ENCODE measurements around the gene CIC.

CIC gene

DNA sequence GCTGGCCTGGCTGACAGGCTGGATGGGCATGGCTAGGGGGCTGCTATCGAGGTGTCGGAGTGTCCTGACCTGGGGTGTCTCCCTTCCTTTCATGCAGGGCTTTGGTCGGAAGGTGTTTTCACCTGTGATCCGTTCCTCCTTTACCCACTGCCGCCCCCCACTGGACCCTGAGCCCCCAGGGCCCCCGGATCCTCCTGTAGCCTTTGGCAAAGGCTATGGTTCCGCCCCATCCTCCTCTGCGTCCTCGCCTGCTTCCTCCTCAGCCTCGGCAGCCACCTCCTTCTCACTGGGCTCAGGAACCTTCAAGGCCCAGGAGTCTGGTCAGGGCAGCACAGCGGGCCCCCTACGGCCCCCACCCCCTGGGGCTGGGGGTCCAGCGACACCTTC lies 21.1 kb downstream of the CIC start:
- DNase-seq: no peak

DNA sequence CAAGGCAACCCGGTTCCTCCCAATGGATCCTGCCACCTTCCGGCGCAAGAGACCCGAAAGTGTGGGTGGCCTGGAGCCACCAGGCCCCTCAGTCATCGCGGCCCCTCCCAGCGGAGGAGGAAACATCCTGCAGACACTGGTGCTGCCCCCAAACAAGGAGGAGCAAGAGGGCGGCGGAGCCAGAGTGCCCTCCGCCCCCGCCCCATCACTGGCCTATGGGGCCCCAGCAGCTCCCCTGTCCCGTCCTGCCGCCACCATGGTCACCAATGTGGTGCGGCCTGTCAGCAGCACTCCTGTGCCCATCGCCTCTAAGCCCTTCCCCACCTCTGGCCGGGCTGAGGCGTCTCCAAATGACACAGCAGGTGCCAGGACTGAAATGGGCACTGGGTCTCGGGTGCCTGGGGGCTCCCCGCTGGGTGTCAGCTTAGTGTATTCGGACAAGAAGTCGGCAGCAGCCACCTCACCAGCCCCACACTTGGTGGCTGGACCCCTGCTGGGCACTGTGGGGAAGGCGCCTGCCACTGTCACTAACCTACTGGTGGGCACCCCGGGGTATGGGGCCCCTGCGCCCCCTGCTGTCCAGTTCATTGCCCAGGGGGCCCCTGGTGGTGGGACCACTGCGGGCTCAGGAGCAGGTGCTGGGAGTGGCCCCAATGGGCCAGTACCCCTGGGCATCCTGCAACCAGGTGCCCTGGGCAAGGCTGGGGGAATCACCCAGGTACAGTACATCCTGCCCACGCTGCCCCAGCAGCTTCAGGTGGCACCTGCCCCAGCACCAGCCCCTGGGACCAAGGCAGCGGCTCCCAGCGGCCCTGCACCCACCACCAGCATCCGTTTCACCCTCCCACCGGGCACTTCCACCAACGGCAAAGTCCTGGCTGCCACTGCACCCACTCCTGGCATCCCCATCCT lies 21.7 kb downstream of the CIC start:
- peak; percentile 39 for DNase-seq

DNA sequence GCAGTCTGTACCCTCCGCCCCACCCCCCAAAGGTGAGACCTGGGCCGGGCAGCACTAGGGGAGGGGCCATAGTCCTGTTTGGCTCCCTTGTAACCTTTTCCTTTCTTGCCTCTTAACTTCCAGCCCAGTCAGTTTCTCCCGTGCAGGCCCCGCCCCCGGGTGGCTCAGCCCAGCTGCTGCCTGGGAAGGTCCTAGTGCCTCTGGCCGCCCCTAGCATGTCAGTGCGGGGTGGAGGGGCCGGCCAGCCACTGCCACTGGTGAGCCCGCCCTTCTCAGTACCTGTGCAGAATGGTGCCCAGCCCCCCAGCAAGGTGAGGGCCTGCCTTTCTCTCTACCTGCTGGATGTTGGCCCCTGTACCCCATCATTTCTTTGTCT lies 22.4 kb downstream of the CIC start:
- DNase-seq: no peak

DNA sequence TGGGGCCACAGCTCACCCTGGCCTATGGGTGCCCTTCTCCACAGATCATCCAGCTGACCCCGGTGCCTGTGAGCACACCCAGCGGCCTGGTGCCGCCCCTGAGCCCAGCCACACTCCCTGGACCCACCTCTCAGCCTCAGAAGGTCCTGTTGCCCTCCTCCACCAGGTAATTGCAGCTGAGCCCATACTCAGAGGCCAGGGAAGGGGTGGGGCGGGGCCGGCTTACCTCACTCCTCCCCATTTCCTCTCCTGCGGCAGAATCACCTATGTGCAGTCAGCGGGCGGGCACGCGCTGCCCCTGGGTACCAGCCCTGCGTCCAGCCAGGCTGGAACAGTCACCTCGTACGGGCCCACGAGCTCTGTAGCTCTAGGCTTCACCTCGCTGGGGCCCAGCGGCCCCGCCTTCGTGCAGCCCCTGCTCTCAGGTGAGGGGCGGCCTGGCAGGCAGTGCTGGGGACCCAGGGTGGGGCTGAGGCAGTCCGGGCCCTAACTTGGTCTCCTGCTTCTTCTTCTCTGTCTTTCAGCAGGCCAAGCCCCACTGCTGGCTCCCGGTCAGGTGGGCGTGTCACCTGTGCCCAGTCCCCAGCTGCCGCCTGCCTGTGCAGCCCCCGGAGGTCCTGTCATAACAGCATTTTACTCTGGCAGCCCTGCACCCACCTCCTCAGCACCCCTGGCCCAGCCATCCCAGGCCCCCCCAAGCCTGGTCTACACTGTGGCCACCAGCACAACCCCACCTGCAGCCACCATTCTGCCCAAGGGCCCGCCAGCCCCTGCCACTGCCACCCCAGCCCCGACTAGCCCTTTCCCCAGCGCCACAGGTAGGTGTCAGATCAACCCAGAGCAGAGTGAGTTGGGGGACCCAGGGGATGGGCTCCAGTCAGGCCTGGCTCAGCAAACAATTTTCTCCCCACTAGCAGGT lies 23.2 kb downstream of the CIC start:
- DNase-seq: no peak

DNA sequence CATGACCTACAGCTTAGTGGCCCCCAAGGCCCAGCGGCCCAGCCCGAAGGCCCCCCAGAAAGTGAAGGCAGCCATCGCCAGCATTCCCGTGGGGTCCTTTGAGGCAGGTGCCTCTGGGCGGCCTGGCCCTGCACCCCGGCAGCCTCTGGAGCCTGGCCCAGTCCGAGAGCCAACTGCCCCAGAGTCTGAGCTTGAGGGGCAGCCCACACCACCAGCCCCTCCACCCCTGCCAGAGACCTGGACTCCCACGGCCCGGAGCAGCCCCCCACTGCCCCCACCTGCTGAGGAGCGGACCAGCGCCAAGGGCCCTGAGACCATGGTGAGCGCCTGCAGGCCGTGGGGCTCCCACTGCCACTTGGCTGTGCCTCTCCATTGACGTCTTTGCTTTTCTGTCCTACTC lies 23.9 kb downstream of the CIC start:
- DNase-seq: no peak

DNA sequence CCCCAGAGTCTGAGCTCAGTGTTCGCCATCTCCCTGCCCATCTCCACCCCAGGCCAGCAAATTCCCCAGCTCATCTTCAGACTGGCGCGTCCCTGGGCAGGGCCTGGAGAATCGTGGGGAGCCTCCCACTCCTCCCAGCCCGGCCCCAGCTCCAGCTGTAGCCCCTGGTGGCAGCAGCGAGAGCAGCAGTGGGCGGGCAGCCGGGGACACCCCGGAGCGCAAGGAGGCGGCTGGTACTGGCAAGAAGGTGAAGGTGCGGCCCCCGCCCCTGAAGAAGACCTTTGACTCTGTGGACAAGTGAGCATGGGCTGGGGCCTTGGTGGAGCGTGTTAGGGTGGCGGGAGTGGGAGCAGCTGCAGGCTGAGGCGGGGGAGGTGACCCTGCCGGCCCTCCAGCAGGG lies 24.5 kb downstream of the CIC start:
- no peak for DNase-seq

DNA sequence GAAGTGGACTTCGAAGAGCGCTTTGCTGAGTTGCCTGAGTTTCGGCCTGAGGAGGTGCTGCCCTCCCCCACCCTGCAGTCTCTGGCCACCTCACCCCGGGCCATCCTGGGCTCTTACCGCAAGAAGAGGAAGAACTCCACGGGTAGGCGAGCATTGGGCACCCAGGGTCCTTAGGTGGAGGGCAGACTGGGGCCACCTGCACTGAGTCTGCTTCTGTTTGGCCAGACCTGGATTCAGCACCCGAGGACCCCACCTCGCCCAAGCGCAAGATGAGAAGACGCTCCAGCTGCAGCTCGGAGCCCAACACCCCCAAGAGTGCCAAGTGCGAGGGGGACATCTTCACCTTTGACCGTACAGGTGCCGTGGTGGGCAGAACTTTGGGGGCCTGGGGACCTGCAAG lies 24.9 kb downstream of the CIC start:
- DNase-seq: no peak

DNA sequence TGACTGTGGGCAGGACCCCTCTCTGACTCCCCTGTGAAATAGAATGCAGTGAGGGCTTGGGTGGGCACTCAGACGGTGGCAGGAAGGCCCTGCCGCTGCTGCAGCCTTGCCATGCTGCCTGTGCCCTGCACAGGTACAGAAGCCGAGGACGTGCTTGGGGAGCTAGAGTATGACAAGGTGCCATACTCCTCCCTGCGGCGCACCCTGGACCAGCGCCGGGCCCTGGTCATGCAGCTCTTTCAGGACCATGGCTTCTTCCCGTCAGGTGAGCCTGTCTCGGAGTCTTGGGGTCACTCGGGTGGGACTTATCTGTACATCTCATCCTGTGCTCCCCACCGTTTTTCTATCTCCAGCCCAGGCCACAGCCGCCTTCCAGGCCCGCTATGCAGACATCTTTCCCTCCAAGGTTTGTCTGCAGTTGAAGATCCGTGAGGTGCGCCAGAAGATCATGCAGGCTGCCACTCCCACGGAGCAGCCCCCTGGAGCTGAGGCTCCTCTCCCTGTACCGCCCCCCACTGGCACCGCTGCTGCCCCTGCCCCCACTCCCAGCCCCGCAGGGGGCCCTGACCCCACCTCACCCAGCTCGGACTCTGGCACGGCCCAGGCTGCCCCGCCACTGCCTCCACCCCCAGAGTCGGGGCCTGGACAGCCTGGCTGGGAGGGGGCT lies 25.6 kb downstream of the CIC start:
- DNase-seq: no peak

DNA sequence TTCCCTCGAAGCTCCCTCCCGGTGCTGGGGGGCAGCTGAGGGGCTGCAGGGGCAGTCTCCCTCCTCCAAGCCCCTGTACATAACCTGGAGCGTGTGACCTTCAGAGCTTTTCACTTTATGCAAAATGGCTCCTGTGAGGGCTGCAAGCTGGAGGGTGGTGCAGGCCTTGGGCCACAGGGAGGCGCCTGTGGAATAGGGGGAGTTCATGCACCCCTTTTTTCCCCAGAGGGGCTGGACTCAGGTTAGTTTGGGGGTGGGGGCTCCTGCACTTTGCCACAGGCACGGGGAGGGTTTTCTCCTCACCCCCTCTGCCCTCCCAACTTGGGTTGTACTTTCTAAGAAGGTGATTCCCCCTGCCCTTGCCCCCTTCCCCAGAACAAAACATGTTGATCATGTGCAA lies 26.3 kb downstream of the CIC start:
- no peak for DNase-seq

DNA sequence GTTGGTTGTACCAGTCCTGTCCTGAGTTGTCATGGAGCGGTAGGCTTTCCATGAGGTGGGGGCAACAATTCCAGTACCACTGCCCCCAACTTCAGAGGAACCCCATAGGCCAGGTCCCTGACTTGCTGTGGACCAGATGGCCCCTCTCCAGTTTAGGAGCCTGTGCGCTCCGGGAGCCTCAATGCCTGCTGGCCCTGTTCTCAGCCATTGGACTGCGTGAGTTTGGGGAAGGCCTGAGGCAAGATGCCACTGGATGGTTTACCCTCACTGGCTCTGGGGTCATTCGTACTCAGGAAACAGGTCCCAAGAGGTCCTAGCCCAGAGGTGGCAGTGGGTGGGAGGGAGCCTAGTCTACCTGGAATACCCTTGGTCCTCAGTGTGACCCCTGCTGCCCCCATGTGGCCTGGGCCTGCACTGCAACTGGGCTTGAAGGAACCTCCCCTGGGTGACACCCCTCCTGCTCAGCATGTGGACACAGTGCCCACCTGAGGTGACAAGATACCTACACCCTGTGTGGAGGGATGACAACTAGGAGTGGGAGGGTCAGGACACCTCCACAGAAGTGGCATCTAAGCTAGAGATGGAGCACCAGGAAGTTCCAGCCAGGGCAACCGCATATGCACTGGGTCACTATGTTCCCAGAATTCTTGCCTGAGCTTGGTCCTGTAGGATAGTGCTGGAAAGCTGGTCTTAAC lies 26.9 kb downstream of the CIC start:
- DNase-seq: peak; percentile 66

DNA sequence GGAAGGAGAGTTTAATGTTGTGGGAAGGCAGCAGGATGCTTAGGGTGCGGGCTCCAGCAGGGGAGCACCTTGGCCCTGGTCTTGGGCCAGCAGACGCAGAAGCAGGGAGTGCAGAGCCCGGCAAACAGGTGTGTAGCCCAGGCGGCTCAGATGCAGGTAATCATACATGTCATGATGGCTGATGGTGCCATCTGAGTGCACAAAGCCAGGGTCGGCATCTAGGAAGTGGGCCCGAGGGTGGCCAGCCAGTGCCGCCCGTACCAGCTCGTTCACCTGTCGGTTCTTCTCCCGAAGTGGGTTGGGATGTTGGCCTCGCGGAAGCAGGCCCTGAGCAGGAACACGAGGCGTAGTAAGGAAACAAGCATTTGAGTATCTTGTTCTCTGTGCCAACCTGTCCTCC lies 28.0 kb downstream of the CIC start:
- DNase-seq: no peak

DNA sequence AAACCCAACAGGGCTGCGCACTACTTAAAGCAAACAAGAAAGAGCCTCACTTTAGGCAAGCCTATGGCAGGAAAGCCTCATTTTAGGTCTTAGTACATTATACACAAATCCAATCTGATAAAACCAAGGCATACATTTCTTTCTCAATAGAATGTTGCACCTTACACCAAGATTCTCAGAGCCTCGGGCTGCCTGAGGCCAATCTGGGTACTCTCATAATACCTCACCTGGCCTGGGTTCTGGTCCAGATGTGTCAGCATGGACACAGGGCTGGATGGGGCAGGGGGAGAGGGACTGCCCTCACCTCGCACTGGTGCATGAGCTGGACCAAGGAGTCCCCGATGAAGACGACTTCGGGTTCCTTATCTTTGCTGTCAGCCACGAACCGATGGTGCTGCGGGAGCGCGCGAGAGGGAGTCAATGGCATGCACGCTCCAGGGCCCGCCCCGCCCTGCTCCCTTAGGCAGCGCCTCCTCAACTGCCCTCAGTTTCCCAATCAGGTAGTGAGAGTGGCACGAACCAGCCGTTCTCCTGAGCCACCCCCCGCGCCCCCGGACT lies 32.7 kb downstream of the CIC start, which contains the start of gene PRR19:
Gene PRR19 (plus strand): TSS at position 487 of the 558 bp plus-strand sequence. CDS start 7,453 bp downstream, outside the sequence.
- no peak for DNase-seq

DNA sequence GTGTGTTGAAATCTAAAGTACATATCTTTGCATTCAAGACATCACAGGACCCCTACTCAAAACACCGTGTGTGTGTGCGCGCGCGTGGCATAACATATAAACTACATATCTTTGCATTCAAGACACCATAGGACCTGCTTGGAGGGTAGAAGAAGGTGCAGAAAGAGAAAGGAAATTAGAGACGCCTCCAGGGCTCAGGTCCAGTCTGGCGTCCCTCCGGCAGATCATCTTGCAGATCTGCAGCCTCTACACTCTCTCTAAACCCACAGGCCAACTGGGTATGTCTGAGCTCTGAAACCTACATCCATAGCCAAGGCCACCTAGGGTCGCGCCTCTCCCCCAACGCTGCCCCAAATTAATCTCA lies 34.0 kb downstream of the CIC start:
- DNase-seq: no peak

DNA sequence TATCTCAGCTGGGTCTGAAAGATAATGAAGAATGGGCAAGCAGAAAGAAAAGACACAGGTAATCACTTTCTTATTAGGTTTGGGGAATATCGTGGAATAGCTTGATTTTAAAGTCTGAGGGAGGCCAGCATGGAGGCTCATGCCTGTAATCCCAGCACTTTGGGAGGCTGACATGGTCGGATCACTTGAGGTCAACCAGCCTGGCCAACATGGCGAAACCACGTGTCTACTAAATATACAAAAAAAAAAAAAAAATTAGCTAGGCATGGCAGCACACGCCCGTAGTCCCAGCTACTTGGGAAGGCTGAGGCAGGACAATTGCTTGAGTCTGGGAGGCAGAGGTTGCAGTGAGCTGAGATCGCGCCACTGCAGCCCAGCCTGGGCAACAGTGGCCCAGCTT lies 34.8 kb downstream of the CIC start:
- no peak for DNase-seq

DNA sequence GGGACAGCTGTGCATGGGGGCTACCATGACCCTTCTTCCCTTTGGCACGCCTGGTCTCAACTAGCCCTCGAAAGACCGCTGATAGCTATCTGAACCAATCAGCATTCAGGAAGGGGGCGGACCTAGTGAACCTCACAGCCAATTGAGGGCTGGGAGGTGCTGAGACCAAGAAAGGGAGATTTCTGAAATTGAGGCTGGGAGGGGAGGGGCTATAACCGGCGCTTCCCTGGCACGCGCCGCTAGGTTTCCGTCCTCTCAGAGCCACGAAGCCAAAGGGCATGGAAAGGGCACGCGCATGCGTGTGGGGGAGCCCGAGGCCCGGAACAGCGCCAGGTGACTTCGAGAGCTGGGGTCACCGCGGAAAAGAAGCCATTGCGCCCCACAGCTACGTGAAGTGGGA lies 37.6 kb downstream of the CIC start:
- no peak for DNase-seq

DNA sequence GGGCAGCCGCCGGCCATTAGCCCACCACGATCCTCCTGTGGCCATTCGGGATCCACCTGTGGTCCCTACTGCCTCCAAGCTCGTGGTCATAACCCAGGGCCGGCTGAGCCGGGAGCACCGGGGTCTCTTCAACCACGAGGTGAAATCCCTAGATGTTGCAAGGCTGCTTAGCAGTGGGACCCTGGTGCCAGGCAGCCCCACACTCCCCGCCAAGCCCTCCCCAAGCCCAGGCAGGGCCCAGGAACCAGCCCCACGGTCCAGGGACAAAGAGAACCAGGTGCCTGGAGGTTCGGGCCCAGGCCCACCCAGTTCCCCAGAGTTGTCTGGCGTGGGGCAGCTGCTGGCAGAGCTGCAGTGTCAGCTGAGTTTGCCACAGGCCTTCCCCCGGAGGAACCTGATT lies 40.6 kb downstream of the CIC start:
- no peak for DNase-seq

DNA sequence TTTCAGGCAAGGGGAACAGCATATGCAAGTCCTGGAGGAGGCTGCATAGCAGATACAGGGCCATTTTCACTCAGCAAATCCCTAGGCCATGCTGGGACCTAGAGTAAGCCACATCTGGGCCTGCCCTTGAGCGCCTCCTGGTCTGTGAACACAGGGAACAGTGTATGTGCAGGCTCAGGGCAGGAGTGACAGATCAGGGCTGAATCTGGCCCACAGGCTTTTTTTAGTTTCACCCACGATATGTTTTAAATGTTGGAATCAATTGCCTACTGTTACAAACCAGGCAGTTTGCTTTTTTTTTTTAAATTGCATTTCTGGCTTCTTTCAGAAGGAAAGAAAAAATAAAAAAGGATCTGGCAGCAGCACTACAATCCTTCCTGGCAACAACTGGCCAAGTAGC lies 42.6 kb downstream of the CIC start:
- DNase-seq: no peak

DNA sequence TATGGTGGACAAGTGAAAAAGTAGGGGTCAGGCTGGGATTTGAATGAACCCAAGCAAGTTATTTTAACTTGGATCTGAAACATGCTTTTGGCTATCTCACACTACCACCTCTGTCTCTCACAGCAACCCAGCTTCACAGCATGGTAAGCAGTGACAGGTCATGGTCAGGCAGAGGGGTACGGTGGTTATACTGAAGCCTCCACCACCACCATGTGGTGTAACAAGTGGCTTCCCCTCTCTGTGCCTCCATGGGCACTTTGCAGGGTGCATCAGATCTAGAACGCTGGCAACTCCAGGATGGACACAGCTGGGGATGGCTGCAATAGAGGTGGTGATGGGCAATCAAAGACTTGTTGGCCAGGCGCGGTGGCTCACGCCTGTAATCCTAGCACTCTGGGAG lies 43.3 kb downstream of the CIC start:
- no peak for DNase-seq

DNA sequence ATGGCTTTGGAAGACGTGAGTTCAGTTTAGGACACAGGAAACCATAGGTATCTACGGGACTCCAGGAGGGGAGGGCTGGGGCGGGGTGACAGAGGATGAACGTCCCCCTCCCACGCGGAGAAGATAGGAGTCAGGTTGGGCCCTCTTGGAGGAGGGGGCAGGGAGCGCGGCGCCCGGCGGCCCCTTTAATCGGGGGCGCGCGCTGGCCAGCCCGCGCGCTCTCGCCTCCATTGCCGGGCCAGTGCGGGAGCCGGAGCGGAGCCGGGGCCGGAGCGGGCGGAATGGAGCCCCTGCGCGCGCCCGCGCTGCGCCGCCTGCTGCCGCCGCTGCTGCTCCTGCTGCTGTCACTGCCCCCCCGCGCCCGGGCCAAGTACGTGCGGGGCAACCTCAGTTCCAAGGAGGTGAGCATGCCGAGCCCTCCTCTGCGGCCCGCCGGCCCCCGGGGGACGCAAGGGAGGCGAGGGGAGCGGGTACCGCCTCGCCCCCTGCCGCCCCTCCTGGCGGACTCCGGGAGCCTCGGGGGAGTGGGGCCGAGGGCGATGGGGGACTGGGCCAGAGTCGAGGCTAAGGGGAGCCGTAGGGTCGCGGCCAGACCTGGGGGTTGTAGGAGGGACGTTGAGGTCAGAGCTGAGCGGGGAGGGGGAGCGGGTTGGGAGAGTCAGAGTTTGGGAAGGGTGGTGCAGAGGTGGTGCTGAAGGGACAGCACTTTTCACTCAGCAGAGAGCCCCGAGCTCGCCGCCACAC lies 44.2 kb downstream of the CIC start, which contains the start of gene TMEM145:
Gene TMEM145 (plus strand): TSS at position 214 of the 744 bp plus-strand sequence. CDS start 68 bp downstream, at position 282.
- DNase-seq: no peak

DNA sequence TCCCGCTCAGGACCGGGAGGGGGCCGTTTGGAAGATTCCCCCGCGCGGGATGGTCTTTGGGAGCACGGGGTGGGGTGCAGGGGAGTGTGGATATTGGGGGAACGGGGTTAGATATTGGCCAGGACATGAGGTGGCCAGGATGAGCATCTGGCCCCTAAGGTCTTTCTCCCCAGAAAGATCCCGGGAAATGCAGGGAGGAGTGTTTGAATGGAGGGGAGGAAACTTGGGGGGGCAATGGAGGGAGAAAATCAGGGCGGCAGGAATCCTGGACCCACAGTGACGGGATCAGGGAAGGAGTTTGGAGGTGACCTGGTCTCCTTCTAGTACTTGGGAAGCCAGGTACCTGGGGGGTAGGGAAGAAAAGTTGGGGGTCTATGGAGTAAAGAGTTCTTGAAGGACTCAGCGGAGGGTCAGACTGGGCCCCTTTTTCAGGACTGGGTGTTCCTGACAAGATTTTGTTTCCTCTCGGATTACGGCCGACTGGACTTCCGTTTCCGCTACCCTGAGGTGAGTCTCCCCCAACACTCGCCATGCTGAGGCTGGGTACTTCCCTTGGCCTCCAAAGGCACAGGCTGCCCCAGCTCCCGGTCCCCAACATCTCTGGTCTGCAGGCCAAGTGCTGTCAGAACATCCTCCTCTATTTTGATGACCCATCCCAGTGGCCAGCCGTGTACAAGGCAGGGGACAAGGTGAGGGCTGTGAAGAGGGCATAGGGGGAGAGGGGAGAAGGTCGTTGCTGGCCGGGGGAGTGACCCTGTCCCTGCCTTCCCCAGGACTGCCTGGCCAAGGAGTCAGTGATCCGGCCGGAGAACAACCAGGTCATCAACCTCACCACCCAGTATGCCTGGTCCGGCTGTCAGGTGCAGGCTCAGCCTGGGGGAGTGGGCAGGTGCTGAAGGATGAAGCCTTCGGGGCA lies 45.0 kb downstream of the CIC start:
- DNase-seq: no peak

Data from activated gamma-delta T cell (primary cell).